ENCODE data around the gene VDAC1.

- no peak for TF ChIP-seq EP300 (IDR thresholded peaks at IDR 0.05)
- TF ChIP-seq, protein P1, sequence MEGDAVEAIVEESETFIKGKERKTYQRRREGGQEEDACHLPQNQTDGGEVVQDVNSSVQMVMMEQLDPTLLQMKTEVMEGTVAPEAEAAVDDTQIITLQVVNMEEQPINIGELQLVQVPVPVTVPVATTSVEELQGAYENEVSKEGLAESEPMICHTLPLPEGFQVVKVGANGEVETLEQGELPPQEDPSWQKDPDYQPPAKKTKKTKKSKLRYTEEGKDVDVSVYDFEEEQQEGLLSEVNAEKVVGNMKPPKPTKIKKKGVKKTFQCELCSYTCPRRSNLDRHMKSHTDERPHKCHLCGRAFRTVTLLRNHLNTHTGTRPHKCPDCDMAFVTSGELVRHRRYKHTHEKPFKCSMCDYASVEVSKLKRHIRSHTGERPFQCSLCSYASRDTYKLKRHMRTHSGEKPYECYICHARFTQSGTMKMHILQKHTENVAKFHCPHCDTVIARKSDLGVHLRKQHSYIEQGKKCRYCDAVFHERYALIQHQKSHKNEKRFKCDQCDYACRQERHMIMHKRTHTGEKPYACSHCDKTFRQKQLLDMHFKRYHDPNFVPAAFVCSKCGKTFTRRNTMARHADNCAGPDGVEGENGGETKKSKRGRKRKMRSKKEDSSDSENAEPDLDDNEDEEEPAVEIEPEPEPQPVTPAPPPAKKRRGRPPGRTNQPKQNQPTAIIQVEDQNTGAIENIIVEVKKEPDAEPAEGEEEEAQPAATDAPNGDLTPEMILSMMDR (IDR thresholded peaks at IDR 0.05), result no peak
Observed at GRCh38 chr5:134046330-134046729, 41.6 kb upstream of the VDAC1 start.
